Upper lobe of left lung (tissue), 6 donors: ENCODE measurements around the gene HNF4A. TPM values are rescaled to one million over a fixed set of nuclear protein-coding genes. Genes with fewer than 3 reads are reported as not detected.

Experiments
- ATAC-seq, 2 donors: fragments of 200-7000 bp; cut with Tn5 transposase; one replicate each; pipeline ENCODE4 v1.9.1; 2022; ENCODE audit warnings: mild to moderate bottlenecking in 2 of 2, moderate library complexity in 2 of 2; ENCODE audit not compliant: low FRiP score in 2 of 2
- DNase-seq, 2 donors: peaks; one replicate each; pipeline ENCODE4 v3.0.0-alpha.2; 2019 to 2020
- H3K27ac ChIP-seq, 4 donors: fragments of 200-600 bp; sonication (generic); one replicate each; pipeline ENCODE4 v1.5.1; 2016 to 2019
- H3K27me3 ChIP-seq, 4 donors: fragments of 200-600 bp; sonication (generic); one replicate each; pipeline ENCODE4 v1.5.1; 2017 to 2019
- H3K36me3 ChIP-seq, 4 donors: fragments of 200-600 bp; sonication (generic); one replicate each; pipeline ENCODE4 v1.5.1; 2016 to 2019
- H3K4me1 ChIP-seq, 4 donors: fragments of 200-600 bp; sonication (generic); one replicate each; pipeline ENCODE4 v1.5.1; 2018 to 2019
- H3K4me3 ChIP-seq, 4 donors: fragments of 200-600 bp; sonication (generic); one replicate each; pipeline ENCODE4 v1.5.1; 2017 to 2019; ENCODE audit warnings: mild to moderate bottlenecking in 2 of 4, moderate library complexity in 1 of 4
- H3K9me3 ChIP-seq, 4 donors: fragments of 200-600 bp; sonication (generic); one replicate each; pipeline ENCODE4 v1.5.1; 2018 to 2019
- CTCF ChIP-seq, 6 experiments: fragments of 450-650 bp in 4 of 6; fragments of 200-600 bp in 2 of 6; sonication (generic) in 2 of 6; IDR thresholded peaks; one replicate each; pipeline ENCODE4 v1.5.1; 2016 to 2019; ENCODE audit warnings: antibody characterized with exemption in 6 of 6
- EP300 ChIP-seq, 4 donors: sonication (generic); formaldehyde crosslinking; IDR thresholded peaks; one replicate each; pipeline ENCODE4 v1.5.1; 2017; ENCODE audit warnings: antibody characterized with exemption in 4 of 4, control low read depth in 2 of 4
- POLR2A ChIP-seq, 4 donors: fragments of 450-650 bp; IDR thresholded peaks; one replicate each; pipeline ENCODE4 v1.5.1; 2016 to 2017; ENCODE audit warnings: antibody characterized with exemption in 4 of 4, mild to moderate bottlenecking in 2 of 4
- POLR2AphosphoS5 ChIP-seq, 2 donors: sonication (generic); formaldehyde crosslinking; IDR thresholded peaks; one replicate each; pipeline ENCODE4 v1.5.1; 2017; ENCODE audit warnings: antibody characterized with exemption in 2 of 2
- WGBS, 2 donors: methylation state at CpG; one replicate each; pipeline ENCODE4 v1.1.5; 2017 to 2018; 5-methylcytosine and 5-hydroxymethylcytosine counted together
- total RNA-seq, 6 donors: library from RNA; depleted of rRNA in 4 of 6; stranded (reverse); fragments of >200 nt in 4 of 6; gene quantifications; one replicate each; pipeline versions ENCODE4 v1.1.0 to v1.2.1, GENCODE V29; 2016 to 2021
- donor health status: DM: no; HTN: no; CAD: no; lungs with moderate emphysema.
- donor health status: DM: no; HTN: yes; CAD: no; lungs with severe emphysema.

HNF4A gene
- total RNA-seq, 6 donors from 2014 or later = under 0.01 to 0.74 (median 0.45) TPM; not detected in 2

- H3K27me3 ChIP-seq = no peaks in the 10 kb centered on the region
- no peaks in the 10 kb centered on the region for H3K9me3 ChIP-seq
- H3K4me3 ChIP-seq = no peak overlapping the region
- H3K36me3 ChIP-seq = no peaks in the 10 kb centered on the region
- TF ChIP-seq POLR2A (IDR thresholded peaks at IDR 0.05) (no peak), EP300 (IDR thresholded peaks at IDR 0.05) (no peak), CTCF (IDR thresholded peaks at IDR 0.05) (no peak), POLR2AphosphoS5 (IDR thresholded peaks at IDR 0.05) (no peak)
- peaks cover 3 to 9% (median 6%) of the 10 kb centered on the region in 4 donors for H3K4me1 ChIP-seq
- no peak for DNase-seq
- H3K27ac ChIP-seq = no peak overlapping the region
- WGBS, 2 donors = 56% methylated on average over 4 to 5 of the region's 5 CpGs
- no peak for ATAC-seq
Observed at GRCh38 chr20:44392776-44393607, 37.5 kb downstream of the HNF4A start.

- TF ChIP-seq POLR2A (IDR thresholded peaks at IDR 0.05) = no peak
- no peak for TF ChIP-seq CTCF (IDR thresholded peaks at IDR 0.05)
- TF ChIP-seq EP300 (IDR thresholded peaks at IDR 0.05) = no peak
- TF ChIP-seq POLR2AphosphoS5 (IDR thresholded peaks at IDR 0.05) = no peak
- Histone ChIP-seq H3K27me3 (no peaks in the 10 kb centered on the region), H3K36me3 (no peaks in the 10 kb centered on the region), H3K9me3 (no peaks in the 10 kb centered on the region), H3K4me3 (no peak overlapping the region), H3K27ac (no peak overlapping the region), H3K4me1 (peaks cover 0 to 4% (median 2%) of the 10 kb centered on the region in 4 donors)
- no peak for ATAC-seq
- DNase-seq = no peak
- 69 to 86% methylated on average over 6 to 9 of the region's 9 CpGs for WGBS, 2 donors
Observed at GRCh38 chr20:44393608-44394451, 38.3 kb downstream of the HNF4A start.

GRCh38 chr20:44394452-44394701, 38.9 kb downstream of the HNF4A start:
- Histone ChIP-seq H3K4me1 (peaks cover 0 to 4% (median 0%) of the 10 kb centered on the region in 4 donors), H3K36me3 (no peaks in the 10 kb centered on the region), H3K27me3 (no peaks in the 10 kb centered on the region), H3K9me3 (no peaks in the 10 kb centered on the region), H3K4me3 (no peak overlapping the region), H3K27ac (no peak overlapping the region)
- TF ChIP-seq POLR2AphosphoS5 (IDR thresholded peaks at IDR 0.05) = no peak
- no peak for TF ChIP-seq CTCF (IDR thresholded peaks at IDR 0.05)
- DNase-seq (no peak), ATAC-seq (no peak)
- 57 to 58% methylated on average over 2 of the region's 2 CpGs for WGBS, 2 donors

- Histone ChIP-seq H3K9me3 (no peaks in the 10 kb centered on the region), H3K36me3 (no peaks in the 10 kb centered on the region), H3K27ac (no peak overlapping the region), H3K4me1 (peaks cover 0 to 4% (median 0%) of the 10 kb centered on the region in 4 donors), H3K4me3 (no peak overlapping the region), H3K27me3 (no peaks in the 10 kb centered on the region)
- 64 to 69% methylated on average over 10 to 15 of the region's 15 CpGs for WGBS, 2 donors
- DNase-seq = no peak
- no peak for ATAC-seq
- TF ChIP-seq POLR2AphosphoS5 (IDR thresholded peaks at IDR 0.05) = no peak
- TF ChIP-seq EP300 (IDR thresholded peaks at IDR 0.05) = no peak
- no peak for TF ChIP-seq POLR2A (IDR thresholded peaks at IDR 0.05)
- no peak for TF ChIP-seq CTCF (IDR thresholded peaks at IDR 0.05)
Observed at GRCh38 chr20:44394702-44395460, 39.4 kb downstream of the HNF4A start.
